ENCODE results near the gene FIGLA. TPM values are rescaled to one million over a fixed set of nuclear protein-coding genes. Genes with fewer than 3 reads are reported as not detected.

Gene FIGLA
- total RNA-seq, 1 experiment from 2014 or later, result not detected

DNA sequence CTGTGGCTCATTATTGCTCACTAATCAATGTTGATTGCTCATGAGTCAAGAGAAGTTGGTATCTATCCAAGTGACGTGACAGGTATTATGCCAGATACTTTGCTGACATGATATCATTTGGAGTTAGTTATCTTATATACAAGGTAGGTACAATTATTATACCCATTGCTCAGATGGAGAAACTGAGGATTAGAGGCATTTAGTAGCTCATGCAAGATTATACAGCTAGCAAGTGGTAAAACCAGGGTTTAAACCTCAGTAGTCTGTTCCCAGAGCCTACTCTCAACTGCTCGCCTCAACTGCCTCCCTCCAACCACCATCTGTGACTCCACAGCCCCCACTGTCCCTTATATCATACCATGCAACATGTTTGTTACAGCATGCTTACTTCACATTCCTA is 6.1 kb downstream of the FIGLA start:
- no peaks in the 10 kb centered on the region for H3K27me3 ChIP-seq (ENCODE audit: insufficient read depth, low read length)
- no peak for TF ChIP-seq SRF (IDR thresholded peaks at IDR 0.05; ENCODE audit: low read depth)
- no peak for TF ChIP-seq EZH2 (IDR thresholded peaks at IDR 0.05)
- CTCF ChIA-PET, result interaction anchor here (1.0 to 1.6 kb wide), 4 partner anchors 9 to 130 kb away, joined by 3 to 11 read pairs (median 5); no protein-coding TSS in a partner anchor
- H3K36me3 ChIP-seq (ENCODE audit: control insufficient read depth in 1 of 2, insufficient read depth in 2 of 2, low read length in 2 of 2), result no peaks in the 10 kb centered on the region
- RAD21 ChIA-PET (ENCODE audit: low non-redundant PET in 1 of 2, low total read pairs in 2 of 2, uncharacterized antibody in 2 of 2, unreplicated experiment in 2 of 2), result interaction anchor here in 1 of 2 experiments (0.6 kb wide), 1 partner anchor 35 kb away, joined by 3 read pairs; no protein-coding TSS in a partner anchor
- no peak overlapping the region for H3K9ac ChIP-seq (ENCODE audit: low read length)
- H3K4me2 ChIP-seq (ENCODE audit: low read length), result no peak overlapping the region
- no peaks in the 10 kb centered on the region for H3K9me2 ChIP-seq (ENCODE audit: insufficient read depth)
- H3K79me2 ChIP-seq (ENCODE audit: insufficient read depth, low read length), result no peaks in the 10 kb centered on the region
- BruUV-seq (replicated peaks), result no TSS peak
- intact Hi-C loops (cut with micrococcal nuclease), result loop anchor here (2.0 to 10.0 kb wide), 2 partner anchors 100 to 480 kb away; no protein-coding TSS in a partner anchor
- H3K27ac ChIP-seq (ENCODE audit: low read depth, low read length), result no peak overlapping the region
- POLR2A ChIA-PET, result no interaction called here
- ATAC-seq (no peak), DNase-seq (ENCODE audit: low read depth, low spot score) (no peak)
- no peaks in the 10 kb centered on the region for H3K9me3 ChIP-seq (ENCODE audit: control insufficient read depth in 1 of 2, insufficient read depth in 1 of 2, low read depth in 1 of 2, low read length in 2 of 2)
- peaks cover 0 to 9% of the 10 kb centered on the region in 2 experiments; a peak in 2 of 4 replicates for H3K4me1 ChIP-seq (ENCODE audit: control insufficient read depth in 1 of 2, insufficient read depth in 2 of 2, low read length in 2 of 2)
- H2AFZ ChIP-seq (ENCODE audit: low read depth, low read length, poor library complexity, severe bottlenecking), result no peak overlapping the region
- H4K20me1 ChIP-seq (ENCODE audit: insufficient read depth), result no peaks in the 10 kb centered on the region
- no peak overlapping the region for H3K4me3 ChIP-seq (replicated peaks in 1 of 2; ENCODE audit: low read depth in 1 of 2, low read length in 2 of 2)

DNA sequence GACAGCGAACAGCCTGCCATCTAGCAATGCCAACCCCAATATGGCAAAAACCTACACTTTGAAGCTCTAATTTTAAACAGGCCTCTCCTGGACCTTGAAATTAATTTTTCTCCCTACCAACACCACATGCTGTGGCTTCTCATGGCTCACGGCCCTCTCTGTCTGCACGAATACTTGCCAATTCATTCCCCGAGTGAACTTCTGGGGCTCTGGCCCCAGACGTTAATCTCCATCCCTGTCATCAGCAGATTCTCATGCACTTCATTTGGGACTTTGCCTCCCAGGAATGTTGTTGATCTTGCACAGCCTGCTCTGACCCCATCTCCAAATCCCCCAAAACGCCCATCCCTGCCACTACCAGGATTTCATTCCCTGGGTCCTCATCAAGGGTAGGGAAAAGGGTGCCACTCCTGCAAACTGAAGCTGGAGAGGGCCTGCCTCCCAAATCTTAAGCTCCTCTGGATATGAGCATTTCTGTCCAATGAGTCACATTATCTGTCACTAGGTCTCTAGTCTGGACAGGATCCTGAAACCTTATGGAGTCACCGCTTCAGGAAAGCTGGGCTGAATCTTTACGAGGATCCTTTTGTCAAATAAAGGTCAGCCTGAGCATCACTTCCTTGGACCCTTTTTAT is 10.4 kb downstream of the FIGLA start:
- H3K9me2 ChIP-seq (ENCODE audit: insufficient read depth), result no peaks in the 10 kb centered on the region
- H2AFZ ChIP-seq (ENCODE audit: low read depth, low read length, poor library complexity, severe bottlenecking), result no peak overlapping the region
- no peaks in the 10 kb centered on the region for H3K9me3 ChIP-seq (ENCODE audit: control insufficient read depth in 1 of 2, insufficient read depth in 1 of 2, low read depth in 1 of 2, low read length in 2 of 2)
- intact Hi-C loops (cut with micrococcal nuclease), result loop anchor here (10.0 kb wide), 1 partner anchor 95 kb away; no protein-coding TSS in a partner anchor
- no peaks in the 10 kb centered on the region for H3K36me3 ChIP-seq (ENCODE audit: control insufficient read depth in 1 of 2, insufficient read depth in 2 of 2, low read length in 2 of 2)
- ChIA-PET POLR2A (no interaction called here), RAD21 (ENCODE audit: low non-redundant PET in 1 of 2, low total read pairs in 2 of 2, uncharacterized antibody in 2 of 2, unreplicated experiment in 2 of 2) (no interaction called here), CTCF (interaction anchor here (1.1 kb wide), 1 partner anchor 93 kb away, joined by 3 read pairs; no protein-coding TSS in a partner anchor)
- no peak overlapping the region for H3K4me3 ChIP-seq (replicated peaks in 1 of 2; ENCODE audit: low read depth in 1 of 2, low read length in 2 of 2)
- no peaks in the 10 kb centered on the region for H3K79me2 ChIP-seq (ENCODE audit: insufficient read depth, low read length)
- H3K9ac ChIP-seq (ENCODE audit: low read length), result no peak overlapping the region
- DNase-seq (ENCODE audit: low read depth, low spot score) (no peak), ATAC-seq (peak; percentile 50; the same call in 1 of the 2 replicates)
- H3K4me2 ChIP-seq (ENCODE audit: low read length), result no peak overlapping the region
- no peaks in the 10 kb centered on the region for H4K20me1 ChIP-seq (ENCODE audit: insufficient read depth)
- no TSS peak for BruUV-seq (replicated peaks)
- peaks cover 0 to 21% of the 10 kb centered on the region in 2 experiments; a peak in 3 of 4 replicates for H3K4me1 ChIP-seq (ENCODE audit: control insufficient read depth in 1 of 2, insufficient read depth in 2 of 2, low read length in 2 of 2)
- H3K27ac ChIP-seq (ENCODE audit: low read depth, low read length), result no peak overlapping the region
- no peaks in the 10 kb centered on the region for H3K27me3 ChIP-seq (ENCODE audit: insufficient read depth, low read length)
- TF ChIP-seq POLR2AphosphoS5 (IDR thresholded peaks at IDR 0.05; ENCODE audit: low read depth, low read length), result no peak
- TF ChIP-seq JUND (IDR thresholded peaks at IDR 0.05), result no peak
- TF ChIP-seq, protein P1, sequence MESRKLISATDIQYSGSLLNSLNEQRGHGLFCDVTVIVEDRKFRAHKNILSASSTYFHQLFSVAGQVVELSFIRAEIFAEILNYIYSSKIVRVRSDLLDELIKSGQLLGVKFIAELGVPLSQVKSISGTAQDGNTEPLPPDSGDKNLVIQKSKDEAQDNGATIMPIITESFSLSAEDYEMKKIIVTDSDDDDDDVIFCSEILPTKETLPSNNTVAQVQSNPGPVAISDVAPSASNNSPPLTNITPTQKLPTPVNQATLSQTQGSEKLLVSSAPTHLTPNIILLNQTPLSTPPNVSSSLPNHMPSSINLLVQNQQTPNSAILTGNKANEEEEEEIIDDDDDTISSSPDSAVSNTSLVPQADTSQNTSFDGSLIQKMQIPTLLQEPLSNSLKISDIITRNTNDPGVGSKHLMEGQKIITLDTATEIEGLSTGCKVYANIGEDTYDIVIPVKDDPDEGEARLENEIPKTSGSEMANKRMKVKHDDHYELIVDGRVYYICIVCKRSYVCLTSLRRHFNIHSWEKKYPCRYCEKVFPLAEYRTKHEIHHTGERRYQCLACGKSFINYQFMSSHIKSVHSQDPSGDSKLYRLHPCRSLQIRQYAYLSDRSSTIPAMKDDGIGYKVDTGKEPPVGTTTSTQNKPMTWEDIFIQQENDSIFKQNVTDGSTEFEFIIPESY (IDR thresholded peaks at IDR 0.05; ENCODE audit: extremely low read depth, insufficient replicate concordance, low read length), result no peak
- TF ChIP-seq FOSL1 (IDR thresholded peaks at IDR 0.05; ENCODE audit: low read depth), result no peak
- TF ChIP-seq EZH2 (IDR thresholded peaks at IDR 0.05), result no peak
- TF ChIP-seq, protein P2, sequence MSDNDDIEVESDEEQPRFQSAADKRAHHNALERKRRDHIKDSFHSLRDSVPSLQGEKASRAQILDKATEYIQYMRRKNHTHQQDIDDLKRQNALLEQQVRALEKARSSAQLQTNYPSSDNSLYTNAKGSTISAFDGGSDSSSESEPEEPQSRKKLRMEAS (IDR thresholded peaks at IDR 0.05), result no peak
- TF ChIP-seq, protein P3, sequence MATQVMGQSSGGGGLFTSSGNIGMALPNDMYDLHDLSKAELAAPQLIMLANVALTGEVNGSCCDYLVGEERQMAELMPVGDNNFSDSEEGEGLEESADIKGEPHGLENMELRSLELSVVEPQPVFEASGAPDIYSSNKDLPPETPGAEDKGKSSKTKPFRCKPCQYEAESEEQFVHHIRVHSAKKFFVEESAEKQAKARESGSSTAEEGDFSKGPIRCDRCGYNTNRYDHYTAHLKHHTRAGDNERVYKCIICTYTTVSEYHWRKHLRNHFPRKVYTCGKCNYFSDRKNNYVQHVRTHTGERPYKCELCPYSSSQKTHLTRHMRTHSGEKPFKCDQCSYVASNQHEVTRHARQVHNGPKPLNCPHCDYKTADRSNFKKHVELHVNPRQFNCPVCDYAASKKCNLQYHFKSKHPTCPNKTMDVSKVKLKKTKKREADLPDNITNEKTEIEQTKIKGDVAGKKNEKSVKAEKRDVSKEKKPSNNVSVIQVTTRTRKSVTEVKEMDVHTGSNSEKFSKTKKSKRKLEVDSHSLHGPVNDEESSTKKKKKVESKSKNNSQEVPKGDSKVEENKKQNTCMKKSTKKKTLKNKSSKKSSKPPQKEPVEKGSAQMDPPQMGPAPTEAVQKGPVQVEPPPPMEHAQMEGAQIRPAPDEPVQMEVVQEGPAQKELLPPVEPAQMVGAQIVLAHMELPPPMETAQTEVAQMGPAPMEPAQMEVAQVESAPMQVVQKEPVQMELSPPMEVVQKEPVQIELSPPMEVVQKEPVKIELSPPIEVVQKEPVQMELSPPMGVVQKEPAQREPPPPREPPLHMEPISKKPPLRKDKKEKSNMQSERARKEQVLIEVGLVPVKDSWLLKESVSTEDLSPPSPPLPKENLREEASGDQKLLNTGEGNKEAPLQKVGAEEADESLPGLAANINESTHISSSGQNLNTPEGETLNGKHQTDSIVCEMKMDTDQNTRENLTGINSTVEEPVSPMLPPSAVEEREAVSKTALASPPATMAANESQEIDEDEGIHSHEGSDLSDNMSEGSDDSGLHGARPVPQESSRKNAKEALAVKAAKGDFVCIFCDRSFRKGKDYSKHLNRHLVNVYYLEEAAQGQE (IDR thresholded peaks at IDR 0.05; ENCODE audit: low read depth), result no peak
- TF ChIP-seq TCF7L2 (IDR thresholded peaks at IDR 0.05; ENCODE audit: borderline replicate concordance, extremely low read depth, insufficient read depth, insufficient read length), result no peak
- no peak for TF ChIP-seq SIN3A (IDR thresholded peaks at IDR 0.05; ENCODE audit: low read depth)
- no peak for TF ChIP-seq CBX3 (IDR thresholded peaks at IDR 0.05; ENCODE audit: low read depth)
- no peak for TF ChIP-seq SP1 (IDR thresholded peaks at IDR 0.05; ENCODE audit: low read depth)
- no peak for TF ChIP-seq ZFX (IDR thresholded peaks at IDR 0.05)
